K562 (cell line): ENCODE data around the gene TMPRSS7.

Source experiments
- EZH2 ChIP-seq: IDR thresholded peaks from 2 replicates; pipeline ENCODE4 v1.6.1; 2012; ENCODE audit warnings: low read depth, mild to moderate bottlenecking, inconsistent platforms, low read length, borderline replicate concordance
- FOXA1 ChIP-seq: fragments of 450-650 bp; IDR thresholded peaks from 2 replicates; pipeline ENCODE4 v1.6.1; 2016; ENCODE audit warnings: mild to moderate bottlenecking, borderline replicate concordance
- FOXK1 ChIP-seq: sonication (generic); formaldehyde crosslinking; IDR thresholded peaks from 2 replicates; pipeline ENCODE4 v1.8.0; 2022; ENCODE audit warnings: missing genetic modification reagents, mild to moderate bottlenecking, borderline replicate concordance
- GTF2A2 ChIP-seq: IDR thresholded peaks from 2 replicates; pipeline ENCODE4 v1.6.1; 2016; ENCODE audit warnings: mild to moderate bottlenecking, missing genetic modification characterization, missing compliant biosample characterization
- IRF2 ChIP-seq: sonication (generic); formaldehyde crosslinking; IDR thresholded peaks from 2 replicates; pipeline ENCODE4 v1.8.1; 2022; ENCODE audit warnings: mild to moderate bottlenecking, missing genetic modification reagents
- LCOR ChIP-seq: sonication (generic); formaldehyde crosslinking; IDR thresholded peaks from 2 replicates; pipeline ENCODE4 v1.8.0; 2022; ENCODE audit warnings: mild to moderate bottlenecking, missing genetic modification reagents
- MXI1 ChIP-seq: IDR thresholded peaks from 2 replicates; pipeline ENCODE4 v1.6.1; 2011; ENCODE audit warnings: low read depth, mild to moderate bottlenecking, improper control_type of control experiment, low read length
- POLR2A ChIP-seq: fragments of 450-650 bp; conservative IDR thresholded peaks from 2 replicates; pipeline ENCODE4 v1.6.1; 2016
- SRF ChIP-seq, 2 experiments: fragments of 250-450, 450-650 bp in 1 of 2; sonication (Bioruptor Pico) in 1 of 2; sonication (generic) in 1 of 2; formaldehyde crosslinking; IDR thresholded peaks; 2 replicates each; pipeline versions ENCODE4 v1.5.0 to v1.5.1; 2020 to 2022; ENCODE audit warnings: mild to moderate bottlenecking in 1 of 2, missing genetic modification reagents in 1 of 2
- ZNF551 ChIP-seq: fragments of 250-450 bp; sonication (Bioruptor Pico); IDR thresholded peaks from 2 replicates; pipeline ENCODE4 v1.5.0; 2021; ENCODE audit warnings: mild to moderate bottlenecking, moderate library complexity

GRCh38 chr3:112012205-112012992 is 22.1 kb upstream of the TMPRSS7 start:
- TF ChIP-seq FOXK1: no peak
- no peak for TF ChIP-seq ZNF551
- no peak for TF ChIP-seq IRF2 (CRISPR knock-in tag)
- no peak for TF ChIP-seq POLR2A
- no peak for TF ChIP-seq GTF2A2
- TF ChIP-seq LCOR: no peak
- no peak for TF ChIP-seq FOXA1
- TF ChIP-seq EZH2: no peak
- no peak for TF ChIP-seq SRF (CRISPR knock-in tag; IDR thresholded peaks at IDR 0.05)
- no peak for TF ChIP-seq MXI1
